MM.1S (cell line): ENCODE data around the gene NEDD4L.

Experiments used
- DNase-seq: peaks from one replicate; pipeline ENCODE4 v3.0.0-alpha.2; 2015
- H2AFZ ChIP-seq: fragments of 300-600 bp; sonication (generic); 2 replicates; pipeline ENCODE4 v1.6.0; 2016; ENCODE audit warnings: antibody characterized with exemption, low read length
- H3F3A ChIP-seq: fragments of 300-600 bp; sonication (generic); 2 replicates; pipeline ENCODE4 v1.6.1; 2016; ENCODE audit warnings: mild to moderate bottlenecking, antibody characterized with exemption, low read length, moderate library complexity, mixed read lengths; ENCODE audit not compliant: insufficient read depth
- H3K27ac ChIP-seq: fragments of 300-600 bp; sonication (generic); 2 replicates; pipeline ENCODE4 v1.5.1; 2016; ENCODE audit warnings: mild to moderate bottlenecking, low read length
- H3K27me3 ChIP-seq: fragments of 300-600 bp; sonication (generic); replicated peaks from 2 replicates; pipeline ENCODE4 v1.6.0; 2016; ENCODE audit warnings: low read length; ENCODE audit not compliant: insufficient read depth
- H3K36me3 ChIP-seq: fragments of 300-600 bp; sonication (generic); replicated peaks from 2 replicates; pipeline ENCODE4 v1.6.1; 2016; ENCODE audit warnings: mild to moderate bottlenecking, low read length, mixed read lengths; ENCODE audit not compliant: insufficient read depth
- H3K4me1 ChIP-seq: fragments of 300-600 bp; sonication (generic); 2 replicates; pipeline ENCODE4 v1.6.1; 2016; ENCODE audit warnings: low read length, mixed read lengths
- H3K4me2 ChIP-seq: fragments of 300-600 bp; sonication (generic); 2 replicates; pipeline ENCODE4 v1.6.0; 2016; ENCODE audit warnings: low read depth, low read length
- H3K4me3 ChIP-seq: fragments of 300-600 bp; sonication (generic); 2 replicates; pipeline ENCODE4 v1.5.1; 2016; ENCODE audit warnings: low read length, mixed read lengths
- H3K79me2 ChIP-seq: fragments of 300-600 bp; sonication (generic); 2 replicates; pipeline ENCODE4 v1.6.1; 2016; ENCODE audit warnings: mixed run types, low read length, mixed read lengths
- H3K9ac ChIP-seq: fragments of 300-600 bp; sonication (generic); 2 replicates; pipeline ENCODE4 v1.6.1; 2016; ENCODE audit warnings: low read length, mixed read lengths
- H3K9me2 ChIP-seq: fragments of 300-600 bp; sonication (generic); replicated peaks from 2 replicates; pipeline ENCODE4 v1.6.1; 2016; ENCODE audit warnings: mild to moderate bottlenecking, low read length, mixed read lengths; ENCODE audit not compliant: insufficient read depth
- H3K9me3 ChIP-seq: fragments of 300-600 bp; sonication (generic); replicated peaks from 2 replicates; pipeline ENCODE4 v1.6.1; 2016; ENCODE audit warnings: mild to moderate bottlenecking, low read length, mixed read lengths; ENCODE audit not compliant: insufficient read depth
- H4K20me1 ChIP-seq: fragments of 300-600 bp; sonication (generic); 2 replicates; pipeline ENCODE4 v1.6.1; 2016; ENCODE audit warnings: mild to moderate bottlenecking, low read length, moderate library complexity, mixed read lengths; ENCODE audit not compliant: insufficient read depth
- CTCF ChIP-seq: fragments of 300-600 bp; sonication (generic); IDR thresholded peaks from 2 replicates; pipeline ENCODE4 v1.5.1; 2016; ENCODE audit warnings: antibody characterized with exemption, low read length, mixed read lengths
- EZH2 ChIP-seq: fragments of 300-600 bp; sonication (generic); optimal IDR thresholded peaks from 2 replicates; pipeline ENCODE3; 2017; ENCODE audit warnings: low read depth, mild to moderate bottlenecking, antibody characterized with exemption, low read length, mixed read lengths
- EZH2phosphoT487 ChIP-seq: fragments of 300-600 bp; sonication (generic); IDR thresholded peaks from 2 replicates; pipeline ENCODE4 v1.6.1; 2018; ENCODE audit warnings: antibody characterized with exemption, low read length

NEDD4L gene

GRCh38 chr18:58285449-58286130 is 241.6 kb downstream of the NEDD4L start:
- Histone ChIP-seq H2AFZ (no peak overlapping the region), H3K4me3 (no peak overlapping the region), H3K79me2 (no peaks in the 10 kb centered on the region), H3K9me2 (no peaks in the 10 kb centered on the region), H3K27ac (no peak overlapping the region), H3F3A (no peaks in the 10 kb centered on the region), H3K4me1 (no peaks in the 10 kb centered on the region), H3K27me3 (no peaks in the 10 kb centered on the region), H3K36me3 (no peaks in the 10 kb centered on the region), H3K4me2 (no peak overlapping the region), H3K9me3 (no peaks in the 10 kb centered on the region), H3K9ac (no peak overlapping the region), H4K20me1 (no peaks in the 10 kb centered on the region)
- DNase-seq, result no peak
- TF ChIP-seq EZH2phosphoT487 (no peak), CTCF (no peak)

GRCh38 chr18:58286632-58287352 is 242.8 kb downstream of the NEDD4L start:
- Histone ChIP-seq H3K9ac (no peak overlapping the region), H3K4me3 (no peak overlapping the region), H2AFZ (no peak overlapping the region), H3K27me3 (no peaks in the 10 kb centered on the region), H3K36me3 (no peaks in the 10 kb centered on the region), H4K20me1 (no peaks in the 10 kb centered on the region), H3K9me2 (no peaks in the 10 kb centered on the region), H3K4me2 (no peak overlapping the region), H3K9me3 (no peaks in the 10 kb centered on the region), H3F3A (no peaks in the 10 kb centered on the region), H3K27ac (no peak overlapping the region), H3K4me1 (no peaks in the 10 kb centered on the region), H3K79me2 (no peaks in the 10 kb centered on the region)
- TF ChIP-seq EZH2, result no peak
- no peak for TF ChIP-seq CTCF
- TF ChIP-seq EZH2phosphoT487, result no peak
- DNase-seq, result no peak

- no peaks in the 10 kb centered on the region for H3K79me2 ChIP-seq
- no peak for DNase-seq
- no peaks in the 10 kb centered on the region for H4K20me1 ChIP-seq
- TF ChIP-seq EZH2, result no peak
- no peak for TF ChIP-seq CTCF
- no peak for TF ChIP-seq EZH2phosphoT487
- no peak overlapping the region for H3K27ac ChIP-seq
- H3K9ac ChIP-seq, result no peak overlapping the region
- H3K4me1 ChIP-seq, result no peaks in the 10 kb centered on the region
- no peaks in the 10 kb centered on the region for H3K36me3 ChIP-seq
- no peaks in the 10 kb centered on the region for H3K9me2 ChIP-seq
- H3F3A ChIP-seq, result no peaks in the 10 kb centered on the region
- H3K9me3 ChIP-seq, result no peaks in the 10 kb centered on the region
- H3K27me3 ChIP-seq, result no peaks in the 10 kb centered on the region
- no peak overlapping the region for H3K4me2 ChIP-seq
- H2AFZ ChIP-seq, result no peak overlapping the region
- no peak overlapping the region for H3K4me3 ChIP-seq
Measured at GRCh38 chr18:58287353-58288274, 243.6 kb downstream of the NEDD4L start.
